Measurements from ENCODE around the gene EPS8L1. TPM values are rescaled to one million over a fixed set of nuclear protein-coding genes. Genes with fewer than 3 reads are reported as not detected.
A peak's percentile ranks its signal among the peaks of the same experiment; 100 is the strongest.

EPS8L1 gene
- total and polyA plus RNA-seq, 2 of the 4 experiments (the other 2 are of a cell fraction) = 0.90 to 2.9 TPM

- no peak overlapping the region for H2BK15ac ChIP-seq (ENCODE audit: low read depth, low read length)
- no peak overlapping the region for H4K91ac ChIP-seq (ENCODE audit: insufficient read depth, low read depth, low read length)
- H2AK5ac ChIP-seq (ENCODE audit: low read depth, low read length) = no peak overlapping the region
- ChIA-PET CTCF (no interaction called here), POLR2A (ENCODE audit: unreplicated experiment) (no interaction called here)
- no peak overlapping the region for H3K4me3 ChIP-seq (ENCODE audit: insufficient read depth, low read depth, low read length)
- peaks cover 5% of the 10 kb centered on the region; the same call in 1 of the 2 replicates for H3K4me1 ChIP-seq (ENCODE audit: control insufficient read depth, insufficient read depth, low read length)
- H3K18ac ChIP-seq (ENCODE audit: low read depth, low read length) = no peak overlapping the region
- H3K9me1 ChIP-seq (ENCODE audit: insufficient read depth, low read length) = no peaks in the 10 kb centered on the region
- no peaks in the 10 kb centered on the region for H4K20me1 ChIP-seq (ENCODE audit: insufficient read depth, low read length)
- 17% methylated on average over 3 of the region's 8 CpGs; no CpG with 5 or more reads in 1 of the 2 experiments for WGBS, 2 experiments (ENCODE audit: extremely low coverage in 2 of 2, insufficient read length in 1 of 2)
- in situ Hi-C loops (cut with MboI; ENCODE audit: low sequenced_read_pairs) = no loop called here
- H2AFZ ChIP-seq (replicated peaks; ENCODE audit: low read length, poor library complexity) = peak overlapping the region; percentile 51
- H3K4ac ChIP-seq (ENCODE audit: low read depth, low read length) = no peak overlapping the region
- no peak overlapping the region for H3K9ac ChIP-seq (ENCODE audit: low read depth, low read length)
- no peak overlapping the region for H4K5ac ChIP-seq (ENCODE audit: low read depth, low read length)
- H2BK20ac ChIP-seq (ENCODE audit: low read depth, low read length) = no peak overlapping the region
- DNase-seq = peak; percentile 58
- peaks cover 33% of the 10 kb centered on the region for H3K27me3 ChIP-seq (ENCODE audit: control insufficient read depth, insufficient read depth, low read length)
- H4K8ac ChIP-seq (ENCODE audit: low read depth in 2 of 2, low read length in 2 of 2) = no peak overlapping the region
- H3K23ac ChIP-seq (ENCODE audit: low read depth, low read length) = no peak overlapping the region
- TF ChIP-seq CHD1 (IDR thresholded peaks at IDR 0.05; ENCODE audit: low read depth, low read length) = no peak
- TF ChIP-seq BHLHE40 (IDR thresholded peaks at IDR 0.05; ENCODE audit: low read depth, low read length) = no peak
- TF ChIP-seq MAZ (IDR thresholded peaks at IDR 0.05; ENCODE audit: borderline replicate concordance, low read depth, low read length) = no peak
- no peak for TF ChIP-seq USF2 (IDR thresholded peaks at IDR 0.05; ENCODE audit: low read depth, low read length)
- TF ChIP-seq MXI1 (IDR thresholded peaks at IDR 0.05; ENCODE audit: borderline replicate concordance, low read depth, low read length) = no peak
- TF ChIP-seq MAFK (IDR thresholded peaks at IDR 0.05; ENCODE audit: low read depth, low read length) = no peak
- no peak for TF ChIP-seq RAD21 (IDR thresholded peaks at IDR 0.05; ENCODE audit: low read length)
- TF ChIP-seq FOS (IDR thresholded peaks at IDR 0.05; ENCODE audit: low read depth, low read length) = no peak
- no peak for TF ChIP-seq RFX5 (IDR thresholded peaks at IDR 0.05; ENCODE audit: low read depth, low read length)
- no peak for TF ChIP-seq NFE2L2 (IDR thresholded peaks at IDR 0.05; ENCODE audit: low read depth, low read length)
- no peak for TF ChIP-seq RCOR1 (IDR thresholded peaks at IDR 0.05; ENCODE audit: insufficient replicate concordance, low read length)
- TF ChIP-seq ELK1 (IDR thresholded peaks at IDR 0.05; ENCODE audit: borderline replicate concordance, low read depth, low read length) = no peak
- no peak for TF ChIP-seq POLR2A (IDR thresholded peaks at IDR 0.05; ENCODE audit: low read depth, low read length)
- TF ChIP-seq CTCF (conservative IDR thresholded peaks at IDR 0.05; ENCODE audit: low read depth, low read length) = no peak
- no peaks in the 10 kb centered on the region for H3K36me3 ChIP-seq (ENCODE audit: control insufficient read depth, insufficient read depth, low read length)
- H3K4me2 ChIP-seq (ENCODE audit: low read depth, low read length) = no peak overlapping the region
- no peak overlapping the region for H2BK120ac ChIP-seq (ENCODE audit: low read depth, low read length)
- BruUV-seq (replicated peaks) = no TSS peak
- dilution Hi-C loops (cut with HindIII; ENCODE audit: low sequenced_read_pairs, unreplicated experiment) = no loop called here
- peaks cover 3% of the 10 kb centered on the region for H3K9me3 ChIP-seq (ENCODE audit: control insufficient read depth, insufficient read depth, low read length)
- no peak overlapping the region for H3K56ac ChIP-seq (ENCODE audit: extremely low read depth, insufficient read depth, low read length)
- no peak overlapping the region for H3K27ac ChIP-seq (ENCODE audit: insufficient read depth, low read length)
- intact Hi-C loops (cut with micrococcal nuclease) = no loop called here
- no peak overlapping the region for H3K14ac ChIP-seq (replicated peaks; ENCODE audit: low read depth, low read length)
- no peak overlapping the region for H2AK9ac ChIP-seq (replicated peaks; ENCODE audit: low read depth, low read length, poor library complexity)
- H2BK5ac ChIP-seq (ENCODE audit: low read depth, low read length, poor library complexity, severe bottlenecking) = no peak overlapping the region
- peak; percentile 82 for ATAC-seq (ENCODE audit: low read depth)
- no peaks in the 10 kb centered on the region for H3K79me1 ChIP-seq (ENCODE audit: low read depth in 1 of 2, low read length in 2 of 2)
These were observed 4.6 kb upstream of the EPS8L1 start for GRCh38 chr19:55071129-55071502.
